ENCODE data around the gene TSGA10.

GRCh38 chr2:99183025-99183424 is 28.3 kb upstream of the TSGA10 start:
- TF ChIP-seq PATZ1 (CRISPR knock-in tag; IDR thresholded peaks at IDR 0.05; ENCODE audit: borderline replicate concordance) (no peak), ZNF8 (CRISPR knock-in tag; IDR thresholded peaks at IDR 0.05) (no peak), ZFP30 (CRISPR knock-in tag; IDR thresholded peaks at IDR 0.05) (no peak), ZNF70 (CRISPR knock-in tag; IDR thresholded peaks at IDR 0.05) (no peak), RARB (CRISPR knock-in tag; IDR thresholded peaks at IDR 0.05) (no peak), POU6F1 (CRISPR knock-in tag; IDR thresholded peaks at IDR 0.05; ENCODE audit: borderline replicate concordance, low read depth) (no peak), TSHZ2 (CRISPR knock-in tag; IDR thresholded peaks at IDR 0.05) (no peak), ISL1 (CRISPR knock-in tag; IDR thresholded peaks at IDR 0.05) (no peak), CSRNP3 (CRISPR knock-in tag; IDR thresholded peaks at IDR 0.05) (no peak)

Measured in SK-N-SH treated with all-trans-retinoic acid at 6 μM for 48 hours (cell line).